HepG2 (cell line): ENCODE data around the gene SRSF8. TPM values are rescaled to one million over a fixed set of nuclear protein-coding genes. Genes with fewer than 3 reads are reported as not detected.

ENCODE experiments used
- GATA4 ChIP-seq: sonication (generic); IDR thresholded peaks from 2 replicates; pipeline ENCODE4 v1.6.1; 2016; ENCODE audit warnings: antibody characterized with exemption, low read depth, borderline replicate concordance
- HDAC2 ChIP-seq: sonication (generic); formaldehyde crosslinking; IDR thresholded peaks from 2 replicates; pipeline ENCODE4 v1.4.0; 2020; ENCODE audit warnings: missing genetic modification reagents
- KDM5B ChIP-seq: sonication (generic); formaldehyde crosslinking; IDR thresholded peaks from 2 replicates; pipeline ENCODE4 v1.4.0; 2020; ENCODE audit warnings: missing genetic modification reagents, mild to moderate bottlenecking, borderline replicate concordance
- MIER2 ChIP-seq: IDR thresholded peaks from 2 replicates; pipeline ENCODE4 v1.6.1; 2016; ENCODE audit warnings: missing biosample characterization, missing genetic modification reagents
- NFRKB ChIP-seq: fragments of 450-650 bp; IDR thresholded peaks from 2 replicates; pipeline ENCODE4 v1.6.1; 2017
- NRL ChIP-seq: sonication (generic); formaldehyde crosslinking; IDR thresholded peaks from 2 replicates; pipeline ENCODE4 v1.5.0; 2020; ENCODE audit warnings: missing genetic modification reagents, mild to moderate bottlenecking, moderate library complexity, borderline replicate concordance
- ZBTB37 ChIP-seq: sonication (generic); formaldehyde crosslinking; IDR thresholded peaks from 2 replicates; pipeline ENCODE4 v1.4.0; 2020; ENCODE audit warnings: mild to moderate bottlenecking, missing genetic modification reagents
- ZNF317 ChIP-seq: sonication (generic); formaldehyde crosslinking; IDR thresholded peaks from 2 replicates; pipeline ENCODE4 v1.5.0; 2020; ENCODE audit warnings: mild to moderate bottlenecking, missing genetic modification reagents
- ZNF318 ChIP-seq: sonication (generic); formaldehyde crosslinking; IDR thresholded peaks from 2 replicates; pipeline ENCODE4 v1.4.0; 2020; ENCODE audit warnings: mild to moderate bottlenecking, missing genetic modification reagents
- ZNF343 ChIP-seq: sonication (generic); formaldehyde crosslinking; IDR thresholded peaks from 2 replicates; pipeline ENCODE4 v1.4.0; 2020; ENCODE audit warnings: mild to moderate bottlenecking, missing genetic modification reagents
- ZNF503 ChIP-seq: sonication (generic); formaldehyde crosslinking; IDR thresholded peaks from 2 replicates; pipeline ENCODE4 v1.4.0; 2020; ENCODE audit warnings: missing genetic modification reagents
- polyA plus RNA-seq, 8 experiments: library from polyadenylated mRNA; depleted of rRNA in 3 of 8; stranded (reverse) in 7 of 8; unstranded in 1 of 8; fragments of >200 nt; fragmentation: Illumina TruSeq in 4 of 8; extraction: Trizol in 4 of 8; gene quantifications; 2 replicates each; pipeline versions ENCODE4 v1.2.1 to v1.2.3, GENCODE V29; 2011 to 2016; ENCODE audit warnings: low read depth in 4 of 8, missing spikeins in 1 of 8, mixed read lengths in 1 of 8; ENCODE audit not compliant: insufficient read depth in 1 of 8
- total RNA-seq, 5 experiments: library from RNA; depleted of rRNA; stranded (reverse); fragments of >200 nt; fragmentation: Illumina TruSeq; extraction: Trizol; gene quantifications; 2 replicates each; pipeline ENCODE4 v1.2.3, GENCODE V29; 2016; ENCODE audit warnings: low read depth in 1 of 5

SRSF8 gene
- total and polyA plus RNA-seq, 2 of the 13 experiments (the other 11 are each of a cell fraction or from before 2014, with no cell fraction given), result 21.8 to 25.8 TPM

- TF ChIP-seq ZNF318 (CRISPR knock-in tag) (no peak), NRL (CRISPR knock-in tag) (no peak), KDM5B (CRISPR knock-in tag) (no peak), ZNF317 (CRISPR knock-in tag) (no peak), GATA4 (no peak), NFRKB (no peak), ZNF503 (CRISPR knock-in tag) (no peak), ZNF343 (no peak), ZBTB37 (CRISPR knock-in tag) (no peak), MIER2 (CRISPR knock-in tag) (no peak), HDAC2 (CRISPR knock-in tag) (no peak)
Measured at GRCh38 chr11:95059046-95059445, 7.7 kb upstream of the SRSF8 start (continued).
